ENCODE data around the gene TMEM54. TPM values are rescaled to one million over a fixed set of nuclear protein-coding genes. Genes with fewer than 3 reads are reported as not detected.
A peak's percentile ranks its signal among the peaks of the same experiment; 100 is the strongest.

TMEM54 gene
- total and polyA plus RNA-seq, 2 donors (not counting 1 experiment from before 2014, with no cell fraction given) = 0.13 TPM; not detected in 1

GRCh38 chr1:32895325-32896215 is 5.6 kb downstream of the TMEM54 start:
- Mint-ChIP-seq H3K27me3 (peaks cover 54% of the 10 kb centered on the region), H3K9me3 (ENCODE audit: insufficient read depth) (no peaks in the 10 kb centered on the region), H3K27ac (no peak overlapping the region), H3K4me3 (peak overlapping the region; percentile 1), H3K4me1 (peaks cover 17% of the 10 kb centered on the region)
- CTCF ChIA-PET = interaction anchor here (0.6 to 4.2 kb wide), 2 partner anchors 20 to 71 kb away, joined by 3 to 14 read pairs; no protein-coding TSS in a partner anchor
- H4K20me1 ChIP-seq (ENCODE audit: control insufficient read depth, insufficient read depth, low read length, poor library complexity, severe bottlenecking) = no peaks in the 10 kb centered on the region
- H3K79me2 ChIP-seq (ENCODE audit: control insufficient read depth, insufficient read depth, low read length) = no peaks in the 10 kb centered on the region
- DNase-seq (no peak), ATAC-seq (ENCODE audit: low read depth) (no peak)
- peaks cover 17 to 27% of the 10 kb centered on the region in 2 donors for H3K4me1 ChIP-seq (ENCODE audit: control insufficient read depth in 2 of 2, insufficient read depth in 2 of 2, low read length in 2 of 2)
- peaks cover 0 to 15% (median 0%) of the 10 kb centered on the region in 3 donors for H3K9me3 ChIP-seq (ENCODE audit: control extremely low read depth in 1 of 3, control insufficient read depth in 2 of 3, insufficient read depth in 1 of 3, low read length in 2 of 3)
- no peak overlapping the region for H3K27ac ChIP-seq (ENCODE audit: low read length in 2 of 2)
- TF ChIP-seq CTCF (IDR thresholded peaks at IDR 0.05) = no peak
- TF ChIP-seq EZH2 (IDR thresholded peaks at IDR 0.05; ENCODE audit: borderline replicate concordance, insufficient read depth, low read depth, low read length, poor library complexity, severe bottlenecking) = no peak
- no peak overlapping the region for H3K4me3 ChIP-seq (ENCODE audit: control extremely low read depth in 1 of 5, extremely low read depth in 1 of 5, insufficient read depth in 1 of 5, low read depth in 2 of 5, low read length in 4 of 5)
- no peak overlapping the region for H3K4me2 ChIP-seq (replicated peaks; ENCODE audit: low read depth, low read length, poor library complexity, severe bottlenecking)
- intact Hi-C loops (cut with micrococcal nuclease) = no loop called here
- H3K27me3 ChIP-seq (replicated peaks in 1 of 4; ENCODE audit: control extremely low read depth in 1 of 4, control insufficient read depth in 3 of 4, insufficient read depth in 4 of 4, low read length in 3 of 4) = peaks cover 0 to 67% (median 29%) of the 10 kb centered on the region in 4 experiments
- H3K9ac ChIP-seq (ENCODE audit: low read length) = no peak overlapping the region
- POLR2A ChIA-PET = no interaction called here
- H3K36me3 ChIP-seq (replicated peaks in 1 of 2; ENCODE audit: control extremely low read depth in 1 of 2, control insufficient read depth in 1 of 2, extremely low read depth in 1 of 2, insufficient read depth in 2 of 2, low read length in 1 of 2) = no peaks in the 10 kb centered on the region
- 95% methylated on average over 23 of the region's 26 CpGs for WGBS (ENCODE audit: insufficient coverage)
- no peak overlapping the region for H2AFZ ChIP-seq (ENCODE audit: insufficient read depth, low read depth, low read length, poor library complexity, severe bottlenecking)

DNA sequence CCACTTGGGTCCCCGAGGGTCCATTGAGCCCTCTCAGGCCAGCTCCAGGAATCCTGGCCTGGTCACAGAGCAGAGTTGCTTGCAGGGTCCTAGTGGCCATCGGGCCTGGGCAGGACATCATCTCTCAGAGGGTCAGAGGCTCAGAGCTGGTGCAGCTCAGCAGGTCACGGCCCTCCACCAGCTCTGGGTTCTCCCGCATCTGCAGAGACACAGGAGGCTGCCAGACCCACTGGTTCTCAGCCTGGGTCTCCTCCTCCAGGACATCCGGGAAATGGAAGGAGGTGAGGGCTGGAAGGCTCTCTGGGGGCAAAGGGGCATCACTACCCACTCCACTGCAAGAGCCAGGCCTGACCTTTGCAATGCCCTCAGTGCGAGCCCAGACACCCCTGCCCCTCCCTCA is 6.5 kb downstream of the TMEM54 start:
- peak; percentile 11 for DNase-seq
- H3K9me3 ChIP-seq (ENCODE audit: control extremely low read depth in 1 of 3, control insufficient read depth in 2 of 3, insufficient read depth in 1 of 3, low read length in 2 of 3) = peaks cover 0 to 9% (median 0%) of the 10 kb centered on the region in 3 donors
- peaks cover 16 to 24% of the 10 kb centered on the region in 2 donors for H3K4me1 ChIP-seq (ENCODE audit: control insufficient read depth in 2 of 2, insufficient read depth in 2 of 2, low read length in 2 of 2)
- intact Hi-C loops (cut with micrococcal nuclease) = no loop called here
- POLR2A ChIA-PET = no interaction called here
- CTCF ChIA-PET = interaction anchor here (4.2 kb wide), 1 partner anchor 19 kb away, joined by 14 read pairs; no protein-coding TSS in a partner anchor
- Mint-ChIP-seq H3K27ac (no peak overlapping the region), H3K27me3 (peaks cover 60% of the 10 kb centered on the region), H3K4me3 (no peak overlapping the region), H3K9me3 (ENCODE audit: insufficient read depth) (no peaks in the 10 kb centered on the region), H3K4me1 (peaks cover 16% of the 10 kb centered on the region)
- no peak overlapping the region for H3K4me3 ChIP-seq (ENCODE audit: control extremely low read depth in 1 of 5, extremely low read depth in 1 of 5, insufficient read depth in 1 of 5, low read depth in 2 of 5, low read length in 4 of 5)
- WGBS (ENCODE audit: insufficient coverage) = 93% methylated on average over 4 of the region's 6 CpGs
- H3K4me2 ChIP-seq (replicated peaks; ENCODE audit: low read depth, low read length, poor library complexity, severe bottlenecking) = no peak overlapping the region
- H3K27ac ChIP-seq (ENCODE audit: low read length in 2 of 2) = no peak overlapping the region
- no peak overlapping the region for H2AFZ ChIP-seq (ENCODE audit: insufficient read depth, low read depth, low read length, poor library complexity, severe bottlenecking)
- no peak for TF ChIP-seq EZH2 (IDR thresholded peaks at IDR 0.05; ENCODE audit: borderline replicate concordance, insufficient read depth, low read depth, low read length, poor library complexity, severe bottlenecking)
- no peaks in the 10 kb centered on the region for H4K20me1 ChIP-seq (ENCODE audit: control insufficient read depth, insufficient read depth, low read length, poor library complexity, severe bottlenecking)
- H3K9ac ChIP-seq (ENCODE audit: low read length) = no peak overlapping the region
- H3K27me3 ChIP-seq (replicated peaks in 1 of 4; ENCODE audit: control extremely low read depth in 1 of 4, control insufficient read depth in 3 of 4, insufficient read depth in 4 of 4, low read length in 3 of 4) = peaks cover 0 to 67% (median 29%) of the 10 kb centered on the region in 4 experiments
- no peak for ATAC-seq (ENCODE audit: low read depth)
- H3K79me2 ChIP-seq (ENCODE audit: control insufficient read depth, insufficient read depth, low read length) = no peaks in the 10 kb centered on the region
- H3K36me3 ChIP-seq (replicated peaks in 1 of 2; ENCODE audit: control extremely low read depth in 1 of 2, control insufficient read depth in 1 of 2, extremely low read depth in 1 of 2, insufficient read depth in 2 of 2, low read length in 1 of 2) = no peaks in the 10 kb centered on the region
